GM19240 (cell line): ENCODE data around the gene KLB.
"Not testable (repeated sequence)": the region's sequence is repeated elsewhere in the genome, so short reads cannot be mapped to it uniquely, and the experiment has no call there.

Experiments used
- DNase-seq: peaks from one replicate; pipeline ENCODE4 v3.0.0; 2011; ENCODE audit warnings: low spot score; ENCODE audit not compliant: insufficient read length

KLB gene

DNA sequence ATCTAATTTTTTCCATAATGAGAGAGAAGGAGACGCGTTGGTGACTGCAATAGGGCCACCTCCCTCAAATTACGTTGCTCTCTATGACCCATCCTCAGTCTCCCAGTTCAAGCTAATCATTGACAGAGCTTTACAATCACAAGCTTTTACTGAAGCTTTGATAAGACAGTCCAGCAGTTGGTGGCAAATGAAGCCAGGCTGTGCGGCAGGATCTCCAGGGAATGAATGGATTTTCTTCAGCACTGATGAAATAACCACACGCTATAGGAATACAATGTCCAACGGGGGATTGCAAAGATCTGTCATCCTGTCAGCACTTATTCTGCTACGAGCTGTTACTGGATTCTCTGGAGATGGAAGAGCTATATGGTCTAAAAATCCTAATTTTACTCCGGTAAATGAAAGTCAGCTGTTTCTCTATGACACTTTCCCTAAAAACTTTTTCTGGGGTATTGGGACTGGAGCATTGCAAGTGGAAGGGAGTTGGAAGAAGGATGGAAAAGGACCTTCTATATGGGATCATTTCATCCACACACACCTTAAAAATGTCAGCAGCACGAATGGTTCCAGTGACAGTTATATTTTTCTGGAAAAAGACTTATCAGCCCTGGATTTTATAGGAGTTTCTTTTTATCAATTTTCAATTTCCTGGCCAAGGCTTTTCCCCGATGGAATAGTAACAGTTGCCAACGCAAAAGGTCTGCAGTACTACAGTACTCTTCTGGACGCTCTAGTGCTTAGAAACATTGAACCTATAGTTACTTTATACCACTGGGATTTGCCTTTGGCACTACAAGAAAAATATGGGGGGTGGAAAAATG is at the start of gene KLB:
Gene KLB (plus strand): TSS at position 168 of the 821 bp plus-strand sequence. CDS start 20 bp downstream, at position 188.
- DNase-seq: no peak

GRCh38 chr4:39357002-39357401 is 49.7 kb upstream of the KLB start:
- peak; percentile 26 for DNase-seq

- not testable (repeated sequence) for DNase-seq
These were observed 46.1 kb upstream of the KLB start for GRCh38 chr4:39360611-39361010.

DNA sequence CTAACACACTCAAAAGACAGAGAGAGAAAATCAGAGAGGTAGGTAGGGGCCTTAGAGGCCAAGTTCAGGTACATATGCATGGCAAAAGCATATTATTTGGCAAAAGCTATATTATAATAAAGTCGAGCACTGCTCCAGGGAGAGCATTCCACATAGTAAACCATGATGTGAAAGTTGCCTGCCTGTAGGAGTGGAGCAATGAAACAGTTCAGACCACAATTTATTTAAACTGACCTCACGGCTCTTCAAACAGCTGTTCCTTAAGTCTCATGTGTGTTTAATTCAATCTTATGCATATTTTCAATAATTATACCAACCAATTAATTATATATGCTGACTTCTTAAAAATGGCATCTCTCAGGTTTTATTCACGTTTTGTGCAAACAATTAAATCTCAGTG is 43.9 kb upstream of the KLB start:
- DNase-seq: no peak

- no peak for DNase-seq
These were observed 42.8 kb upstream of the KLB start for GRCh38 chr4:39363773-39364393.

DNA sequence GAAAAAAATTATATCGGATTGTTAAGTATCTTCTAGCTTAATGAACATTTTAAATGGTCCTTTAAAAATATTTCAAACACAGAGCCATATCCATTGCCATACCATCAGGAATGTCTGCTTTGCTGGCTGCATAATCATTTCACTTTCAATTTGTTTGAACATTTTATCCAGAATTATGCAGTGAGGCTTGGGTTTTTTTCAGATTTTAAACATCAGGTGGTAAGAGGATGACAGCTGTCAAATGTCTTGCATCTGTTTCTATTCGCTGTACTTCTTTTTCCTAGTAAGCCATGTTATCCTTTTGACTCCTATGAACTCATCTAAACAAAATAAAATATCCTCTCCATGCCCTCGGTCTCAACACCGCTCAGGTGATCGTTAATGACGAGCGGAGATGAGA is 41.4 kb upstream of the KLB start:
- DNase-seq: no peak

- DNase-seq: peak; percentile 69
These were observed 40.6 kb upstream of the KLB start, which contains the start of gene RFC1 for GRCh38 chr4:39365830-39366771. RFC1 (minus strand) TSS chr4:39366362; CDS start chr4:39366241, 121 bp downstream.

GRCh38 chr4:39367166-39367565 is 39.6 kb upstream of the KLB start:
- DNase-seq: no peak

DNA sequence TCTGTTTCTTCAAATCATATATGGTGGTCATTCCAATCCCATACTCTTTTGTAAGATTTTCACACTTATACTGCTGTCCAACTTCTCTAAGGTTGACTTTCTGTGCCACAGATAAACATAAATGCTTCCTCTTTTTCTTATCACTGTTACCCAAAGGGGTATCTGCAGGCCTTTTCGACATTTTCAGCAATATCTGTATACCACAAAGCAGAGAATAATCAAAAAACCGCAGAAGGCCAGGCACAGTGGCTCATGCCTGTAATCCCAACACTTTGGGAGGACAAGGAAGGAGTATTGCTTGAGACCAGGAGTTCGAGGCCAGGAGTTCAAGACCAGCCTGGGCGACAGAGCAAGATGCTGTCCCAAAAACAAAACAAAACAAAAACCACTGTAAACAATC is 37.4 kb upstream of the KLB start:
- DNase-seq: no peak

GRCh38 chr4:39371209-39371608 is 35.5 kb upstream of the KLB start:
- not testable (repeated sequence) for DNase-seq

- DNase-seq: no peak
These were observed 31.3 kb upstream of the KLB start for GRCh38 chr4:39375478-39375877.

DNA sequence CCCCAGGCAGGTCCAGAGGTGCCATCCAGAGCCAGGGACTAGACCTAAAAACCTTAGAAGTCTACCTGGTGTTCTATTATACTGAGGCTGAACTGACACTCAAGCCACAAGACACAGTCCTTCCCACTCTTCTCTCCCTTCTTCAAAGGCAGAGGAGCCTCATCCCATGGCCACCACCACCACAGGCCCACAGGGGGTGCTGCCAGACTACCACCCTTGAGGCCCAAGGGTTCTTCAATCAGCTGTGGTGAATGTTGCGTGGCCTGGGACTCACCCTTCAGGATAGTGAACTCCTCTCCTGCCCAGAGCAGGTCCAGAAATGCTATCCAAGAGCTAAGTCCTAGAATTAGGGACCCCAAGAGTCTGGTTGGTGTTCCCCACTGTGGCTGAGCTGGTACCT is 23.0 kb upstream of the KLB start:
- no peak for DNase-seq

GRCh38 chr4:39384563-39384962 is 22.2 kb upstream of the KLB start:
- no peak for DNase-seq

- no peak for DNase-seq
These were observed 16.1 kb upstream of the KLB start for GRCh38 chr4:39390603-39391002.

DNA sequence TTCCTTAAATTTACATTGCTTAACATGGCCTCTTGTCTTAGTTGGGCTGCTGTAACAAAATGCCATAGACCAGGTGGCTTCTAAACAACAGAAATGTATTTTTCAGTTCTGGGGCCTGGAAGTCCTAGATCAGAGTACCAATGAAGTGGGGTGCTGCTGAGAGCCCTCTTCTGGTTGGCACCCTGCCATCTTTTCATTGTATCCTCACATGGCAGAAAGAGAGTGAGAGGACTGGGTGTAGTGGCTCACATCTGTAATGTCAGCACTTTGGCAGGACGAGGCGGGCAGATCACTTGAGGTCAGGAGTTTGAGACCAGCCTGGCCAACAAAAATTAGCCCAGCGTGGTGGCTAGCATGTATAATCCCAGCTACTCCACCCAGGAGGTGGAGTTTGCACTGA is 12.0 kb upstream of the KLB start:
- no peak for DNase-seq

- DNase-seq: not testable (repeated sequence)
These were observed 5.1 kb upstream of the KLB start for GRCh38 chr4:39401640-39402039.

DNA sequence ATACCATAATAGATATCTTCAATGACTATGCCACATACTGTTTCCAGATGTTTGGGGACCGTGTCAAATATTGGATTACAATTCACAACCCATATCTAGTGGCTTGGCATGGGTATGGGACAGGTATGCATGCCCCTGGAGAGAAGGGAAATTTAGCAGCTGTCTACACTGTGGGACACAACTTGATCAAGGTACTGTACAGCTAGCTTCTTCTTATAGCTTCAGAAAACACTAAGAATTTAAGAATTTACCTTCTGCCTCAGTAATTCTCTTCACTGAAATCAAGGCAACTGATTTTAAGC is 805 bp downstream of the KLB start:
- DNase-seq: no peak

DNA sequence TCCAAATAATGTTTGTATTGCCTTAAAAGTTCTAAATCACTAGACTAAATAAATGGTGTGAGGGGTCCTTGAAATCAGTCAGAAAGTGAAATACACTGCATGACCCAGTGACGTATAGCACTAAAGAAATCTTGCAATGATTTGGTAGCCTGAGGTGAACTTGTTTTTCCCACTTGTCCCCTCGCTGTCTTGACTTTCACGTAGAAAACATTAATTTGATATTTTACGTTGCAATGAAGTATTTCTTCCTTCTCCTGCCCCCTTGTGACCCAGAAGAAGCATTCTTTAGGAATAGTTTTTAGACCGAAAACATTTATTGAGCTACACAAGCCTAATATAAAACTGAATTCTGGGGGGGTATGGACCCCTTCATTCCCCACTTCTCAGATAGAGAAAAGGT is 3.7 kb downstream of the KLB start:
- DNase-seq: no peak

- DNase-seq: not testable (repeated sequence)
These were observed 4.8 kb downstream of the KLB start for GRCh38 chr4:39411561-39411960.

DNA sequence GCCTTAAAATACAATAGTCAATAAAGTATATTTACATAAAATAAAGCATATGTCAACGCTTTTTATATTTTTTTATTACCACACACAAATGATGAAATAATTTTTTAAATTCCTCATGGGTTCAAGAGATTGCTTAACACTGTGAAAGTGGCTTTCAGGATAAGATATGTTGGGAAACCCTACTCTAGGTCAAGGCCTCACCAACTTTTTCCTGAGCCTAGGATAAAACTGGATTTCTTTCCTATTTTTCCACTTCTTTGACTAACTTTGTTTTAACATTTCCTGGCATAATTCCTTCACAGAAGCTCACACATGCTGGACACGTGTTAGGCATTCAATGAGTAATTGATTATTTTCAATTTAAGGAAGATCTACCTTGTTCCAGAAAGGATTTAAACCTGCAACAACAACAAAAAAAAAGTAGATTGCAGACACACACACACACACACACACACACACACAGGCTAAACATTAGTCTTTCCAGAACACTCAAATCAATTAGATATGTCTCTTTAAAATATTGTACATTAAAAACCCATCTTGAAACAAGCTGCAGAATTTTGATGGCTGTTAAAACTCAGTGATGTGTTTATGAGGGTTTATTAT is 9.1 kb downstream of the KLB start:
- DNase-seq: no peak

DNA sequence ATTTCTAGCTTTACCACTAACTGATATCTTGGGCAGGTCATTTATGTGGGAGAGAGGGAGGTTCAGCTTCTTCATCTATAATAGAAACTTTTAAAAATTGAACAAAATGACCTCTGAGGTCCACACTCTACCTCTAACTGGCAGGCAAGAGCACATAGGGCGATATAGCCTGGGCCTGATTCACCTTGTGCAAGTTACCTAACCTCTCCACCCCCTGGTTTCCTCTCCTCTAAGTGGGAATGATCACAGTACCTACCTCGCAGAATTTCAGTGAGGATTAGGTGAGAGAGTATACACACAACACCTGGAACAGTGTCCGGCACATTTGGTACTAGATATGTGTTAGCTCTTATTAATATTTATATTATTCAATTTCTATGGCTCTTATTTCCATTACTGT is 15.5 kb downstream of the KLB start:
- no peak for DNase-seq

GRCh38 chr4:39425297-39425696 is 18.6 kb downstream of the KLB start:
- DNase-seq: not testable (repeated sequence)
